Psoas muscle (tissue), 8 donors: ENCODE results near the gene KLK10. TPM values are rescaled to one million over a fixed set of nuclear protein-coding genes. Genes with fewer than 3 reads are reported as not detected.

Source experiments
- ATAC-seq, 4 donors: fragments of 200-7000 bp; cut with Tn5 transposase; one replicate each; pipeline ENCODE4 v1.9.1; 2020; ENCODE audit warnings: moderate library complexity in 3 of 4, mild to moderate bottlenecking in 2 of 4
- DNase-seq, 2 donors: peaks; one replicate each; pipeline ENCODE4 v3.0.0-alpha.2; 2020
- H3K27ac ChIP-seq: fragments of 200-600 bp; one replicate; pipeline ENCODE4 v1.8.0; 2022
- H3K27me3 ChIP-seq, 3 donors: fragments of 200-600 bp in 1 of 3; one replicate each; pipeline versions ENCODE4 v1.6.1 to v1.8.0; 2013 to 2022; ENCODE audit warnings: low read length in 2 of 3, mild to moderate bottlenecking in 2 of 3, moderate library complexity in 1 of 3; ENCODE audit not compliant: insufficient read depth in 3 of 3
- H3K36me3 ChIP-seq, 2 donors: fragments of 200-600 bp in 1 of 2; one replicate each; pipeline versions ENCODE4 v1.6.1 to v1.8.0; 2013 to 2022; ENCODE audit warnings: low read depth in 1 of 2, mild to moderate bottlenecking in 1 of 2, moderate library complexity in 1 of 2; ENCODE audit not compliant: insufficient read depth in 1 of 2
- H3K4me1 ChIP-seq: fragments of 200-600 bp; one replicate; pipeline ENCODE4 v1.8.0; 2022
- H3K4me3 ChIP-seq: fragments of 200-600 bp; one replicate; pipeline ENCODE4 v1.8.0; 2022; ENCODE audit warnings: mild to moderate bottlenecking
- H3K9me3 ChIP-seq: fragments of 200-600 bp; one replicate; pipeline ENCODE4 v1.8.0; 2022
- WGBS, 3 donors: extraction: QIAGEN DNeasy Blood & Tissue Kit; methylation state at CpG; one replicate each; pipeline versions ENCODE4 v1.1.6 to v1.1.7; 2013; 5-methylcytosine and 5-hydroxymethylcytosine counted together
- intact Hi-C, 2 donors: fragments of 100-400 bp; cut with DNase I; formaldehyde crosslinking; loops; one replicate each; pipeline versions ENCODE4 v1.11.0 to v1.14.2; 2022
- polyA plus RNA-seq, 3 donors: library from polyadenylated mRNA; stranded (reverse); fragments of 200-250 nt; gene quantifications; one replicate each; pipeline ENCODE4 v1.2.3, GENCODE V29; 2013
- total RNA-seq, 4 donors: library from RNA; stranded (reverse); fragmentation: NEBNext Ultra II Directional in 2 of 4; extraction: Animal tissue kit (Norgen Biotek cat#: 25700) in 2 of 4; gene quantifications; one replicate each; pipeline versions ENCODE4 v1.2.1 to v1.2.4, GENCODE V29; 2021 to 2023
- TF ChIP-seq, protein P1 (sequence below): fragments of 200-600 bp; IDR thresholded peaks from one replicate; pipeline ENCODE4 v1.8.0; 2022; ENCODE audit warnings: antibody characterized with exemption
- donor health status: healthy with polysubstance abuse.
- donor health status: DM: no; HTN: no; CAD: no; lungs with moderate emphysema.
- donor health status: Bipolar disorder and iron deficiency.
- donor health status: healthy.
- donor health status: DM: yes; HTN: yes; CAD: no.
- donor health status: DM: no; HTN: no; CAD: no.
- donor health status: DM: no; HTN: no; CAD: no.
- donor health status: DM: yes; HTN: yes; CAD: no.

The KLK10 gene
- total and polyA plus RNA-seq, 7 donors: 0.04 to 0.16 (median 0.04) TPM; not detected in 4

GRCh38 chr19:51025401-51025800 is 5.9 kb upstream of the KLK10 start:
- H3K27ac ChIP-seq: no peak overlapping the region
- no peak for ATAC-seq
- TF ChIP-seq, protein P1, sequence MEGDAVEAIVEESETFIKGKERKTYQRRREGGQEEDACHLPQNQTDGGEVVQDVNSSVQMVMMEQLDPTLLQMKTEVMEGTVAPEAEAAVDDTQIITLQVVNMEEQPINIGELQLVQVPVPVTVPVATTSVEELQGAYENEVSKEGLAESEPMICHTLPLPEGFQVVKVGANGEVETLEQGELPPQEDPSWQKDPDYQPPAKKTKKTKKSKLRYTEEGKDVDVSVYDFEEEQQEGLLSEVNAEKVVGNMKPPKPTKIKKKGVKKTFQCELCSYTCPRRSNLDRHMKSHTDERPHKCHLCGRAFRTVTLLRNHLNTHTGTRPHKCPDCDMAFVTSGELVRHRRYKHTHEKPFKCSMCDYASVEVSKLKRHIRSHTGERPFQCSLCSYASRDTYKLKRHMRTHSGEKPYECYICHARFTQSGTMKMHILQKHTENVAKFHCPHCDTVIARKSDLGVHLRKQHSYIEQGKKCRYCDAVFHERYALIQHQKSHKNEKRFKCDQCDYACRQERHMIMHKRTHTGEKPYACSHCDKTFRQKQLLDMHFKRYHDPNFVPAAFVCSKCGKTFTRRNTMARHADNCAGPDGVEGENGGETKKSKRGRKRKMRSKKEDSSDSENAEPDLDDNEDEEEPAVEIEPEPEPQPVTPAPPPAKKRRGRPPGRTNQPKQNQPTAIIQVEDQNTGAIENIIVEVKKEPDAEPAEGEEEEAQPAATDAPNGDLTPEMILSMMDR: no peak
- 52 to 68% (median 53%) methylated on average over 6 of the region's 6 CpGs for WGBS, 3 donors
- DNase-seq: peak in 1 of 2 donors; percentile 34
- intact Hi-C loops: no loop called here
- H3K27me3 ChIP-seq: peaks cover 0 to 21% (median 0%) of the 10 kb centered on the region in 3 donors
- no peak overlapping the region for H3K4me3 ChIP-seq
- H3K9me3 ChIP-seq: no peaks in the 10 kb centered on the region
- H3K36me3 ChIP-seq: no peaks in the 10 kb centered on the region
- H3K4me1 ChIP-seq: no peaks in the 10 kb centered on the region

GRCh38 chr19:51024924-51025323 is 5.4 kb upstream of the KLK10 start:
- Histone ChIP-seq H3K9me3 (no peaks in the 10 kb centered on the region), H3K36me3 (no peaks in the 10 kb centered on the region), H3K27me3 (peaks cover 0 to 21% (median 0%) of the 10 kb centered on the region in 3 donors), H3K27ac (no peak overlapping the region), H3K4me3 (no peak overlapping the region), H3K4me1 (no peaks in the 10 kb centered on the region)
- peak in 1 of 2 donors; percentile 8 for DNase-seq
- no peak for ATAC-seq
- intact Hi-C loops: loop anchor here in 1 of 2 donors (5.0 kb wide), 1 partner anchor 72 kb away; no protein-coding TSS in a partner anchor
- WGBS, 3 donors: 29 to 38% (median 33%) methylated on average over 5 of the region's 5 CpGs
- TF ChIP-seq, protein P1: no peak

DNA sequence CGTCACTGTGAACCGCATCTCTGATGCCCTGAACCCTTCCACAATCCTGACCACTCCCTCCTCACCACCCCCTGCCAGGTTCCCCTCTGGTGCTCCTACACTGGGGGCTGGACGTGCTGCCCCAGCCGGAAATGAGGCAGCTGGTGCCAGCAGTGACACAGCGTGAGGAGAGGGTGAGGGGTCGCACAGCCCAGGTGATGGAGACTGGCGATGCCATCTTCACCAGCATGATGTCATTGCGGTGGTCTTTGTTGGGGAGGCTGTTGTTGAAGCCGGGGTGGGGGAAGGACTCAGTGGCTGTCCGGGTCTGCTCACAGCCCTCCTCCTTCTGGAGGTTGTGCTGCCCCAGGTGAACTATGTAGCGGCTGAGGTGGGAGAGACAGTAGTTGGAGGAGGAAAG is 4.4 kb upstream of the KLK10 start:
- Histone ChIP-seq H3K4me3 (no peak overlapping the region), H3K36me3 (no peaks in the 10 kb centered on the region), H3K27me3 (peaks cover 0 to 31% (median 0%) of the 10 kb centered on the region in 3 donors), H3K4me1 (no peaks in the 10 kb centered on the region), H3K27ac (no peak overlapping the region), H3K9me3 (no peaks in the 10 kb centered on the region)
- TF ChIP-seq, protein P1: no peak
- intact Hi-C loops: loop anchor here in 1 of 2 donors (5.0 kb wide), 1 partner anchor 73 kb away; no protein-coding TSS in a partner anchor
- DNase-seq (peak in 1 of 2 donors; percentile 32), ATAC-seq (no peak)
- 67 to 74% (median 68%) methylated on average over 11 of the region's 11 CpGs for WGBS, 3 donors

- WGBS, 3 donors: 53 to 62% (median 60%) methylated on average over 14 of the region's 14 CpGs
- no peak overlapping the region for H3K4me3 ChIP-seq
- ATAC-seq: no peak
- H3K27ac ChIP-seq: no peak overlapping the region
- H3K9me3 ChIP-seq: no peaks in the 10 kb centered on the region
- no peaks in the 10 kb centered on the region for H3K4me1 ChIP-seq
- TF ChIP-seq, protein P1: no peak
- peak in 1 of 2 donors; percentile 23 for DNase-seq
- H3K27me3 ChIP-seq: peaks cover 0 to 45% (median 2%) of the 10 kb centered on the region in 3 donors
- intact Hi-C loops: loop anchor here in 1 of 2 donors (5.0 kb wide), 1 partner anchor 75 kb away; no protein-coding TSS in a partner anchor
- H3K36me3 ChIP-seq: no peaks in the 10 kb centered on the region
These were observed 3.0 kb upstream of the KLK10 start for GRCh38 chr19:51022526-51022925.
